GM21786 (cell line): ENCODE results near the gene ZFHX3.

Experiments
- ATAC-seq: cut with Tn5 transposase; IDR thresholded peaks from one replicate; pipeline ENCODE4 v1.9.1; 2021; ENCODE audit not compliant: unreplicated experiment

The ZFHX3 gene

GRCh38 chr16:72983241-72983640 is 64.7 kb downstream of the ZFHX3 start:
- no peak for ATAC-seq

DNA sequence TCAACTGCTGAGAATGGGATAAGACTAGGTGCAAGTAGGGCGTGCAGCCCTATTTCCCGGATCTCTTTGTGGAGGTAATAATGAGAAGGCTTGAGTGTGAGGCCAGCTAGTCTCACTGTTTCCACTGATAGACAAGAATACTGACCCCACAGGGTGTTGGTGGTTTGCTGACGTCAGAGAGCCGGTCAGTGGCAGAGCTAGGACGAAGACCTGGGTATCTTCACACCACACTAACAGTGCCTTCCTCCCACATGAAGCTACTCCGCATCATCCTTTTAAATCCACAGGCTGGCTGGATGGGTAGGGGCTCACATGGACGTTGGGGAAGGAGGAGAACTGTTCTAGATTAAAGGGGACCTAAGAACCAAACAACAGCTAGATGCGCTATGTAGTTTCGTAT is 68.0 kb downstream of the ZFHX3 start:
- no peak for ATAC-seq

GRCh38 chr16:72978212-72978611 is 69.7 kb downstream of the ZFHX3 start:
- ATAC-seq = no peak

- ATAC-seq = no peak
Observed at GRCh38 chr16:72977127-72977526, 70.8 kb downstream of the ZFHX3 start.

- no peak for ATAC-seq
Observed at GRCh38 chr16:72976438-72977064, 71.4 kb downstream of the ZFHX3 start.

- ATAC-seq = no peak
Observed at GRCh38 chr16:72975809-72976437, 72.0 kb downstream of the ZFHX3 start.

- ATAC-seq = no peak
Observed at GRCh38 chr16:72974142-72974769, 73.7 kb downstream of the ZFHX3 start.

GRCh38 chr16:72972878-72973571 is 74.9 kb downstream of the ZFHX3 start:
- ATAC-seq = no peak

- no peak for ATAC-seq
Observed at GRCh38 chr16:72971370-72971769, 76.6 kb downstream of the ZFHX3 start.

GRCh38 chr16:72970656-72971055 is 77.3 kb downstream of the ZFHX3 start:
- no peak for ATAC-seq

- no peak for ATAC-seq
Observed at GRCh38 chr16:72969812-72970211, 78.1 kb downstream of the ZFHX3 start.

GRCh38 chr16:72969146-72969545 is 78.8 kb downstream of the ZFHX3 start:
- no peak for ATAC-seq

DNA sequence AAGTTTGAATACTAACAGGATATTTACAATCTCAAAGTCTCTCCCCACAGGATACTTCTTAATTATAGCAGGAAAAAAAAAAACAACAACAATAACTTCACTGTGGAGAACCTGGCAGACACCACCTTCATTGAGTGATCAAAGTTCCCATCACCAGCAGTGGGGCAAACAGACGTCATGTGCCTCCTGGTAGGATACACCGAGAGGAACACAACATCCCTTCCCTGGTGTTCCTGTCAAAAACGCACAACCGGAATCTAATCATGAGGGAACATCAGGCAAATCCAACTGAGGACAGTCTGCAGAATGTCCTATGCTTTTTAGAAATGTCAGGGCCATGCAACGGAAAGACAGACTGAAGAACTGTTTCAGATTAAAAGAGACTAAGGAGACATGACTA is 80.0 kb downstream of the ZFHX3 start:
- no peak for ATAC-seq

- ATAC-seq = no peak
Observed at GRCh38 chr16:72963533-72964315, 84.2 kb downstream of the ZFHX3 start.

GRCh38 chr16:72962347-72962746 is 85.6 kb downstream of the ZFHX3 start:
- ATAC-seq = no peak

DNA sequence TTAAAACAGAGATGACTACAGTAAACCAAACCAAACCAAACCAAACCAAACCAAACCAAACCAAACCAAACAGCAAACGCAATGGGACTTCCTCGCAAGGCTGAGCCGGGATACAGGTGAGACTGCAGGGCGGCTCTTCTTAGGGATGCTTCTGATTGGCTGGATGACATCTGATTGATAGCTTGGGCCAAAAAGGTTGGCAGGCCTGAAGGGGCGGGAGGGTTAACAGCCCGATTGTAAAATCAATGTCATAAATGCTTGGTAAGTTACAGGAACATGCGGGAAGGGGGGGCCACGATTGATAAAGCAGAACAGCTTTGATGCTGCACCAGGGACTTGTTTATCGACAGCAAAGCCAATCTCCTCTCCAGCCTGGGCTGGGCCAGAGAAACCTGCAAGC is 86.1 kb downstream of the ZFHX3 start:
- ATAC-seq = no peak

- ATAC-seq = no peak
Observed at GRCh38 chr16:72961115-72961832, 86.7 kb downstream of the ZFHX3 start.

DNA sequence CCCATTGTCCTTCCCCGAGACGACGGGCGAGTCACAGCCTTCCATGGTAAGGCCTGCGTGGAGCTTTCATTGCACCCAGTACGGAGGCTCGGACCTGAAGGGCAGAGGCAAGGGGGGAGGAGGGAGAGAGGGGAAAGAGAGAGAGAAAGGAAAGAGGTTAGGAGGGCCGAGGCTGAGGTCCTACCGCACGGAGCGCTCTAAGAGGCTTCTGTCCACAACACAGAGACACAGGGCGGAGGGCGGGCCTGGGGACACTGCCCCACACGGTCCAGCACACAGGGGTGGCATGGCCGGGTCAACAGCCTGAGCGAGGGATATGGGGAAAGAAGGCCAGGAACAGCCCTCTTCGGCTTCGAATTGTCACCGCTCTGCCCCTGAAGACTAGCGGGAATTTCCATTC is 87.8 kb downstream of the ZFHX3 start:
- no peak for ATAC-seq

GRCh38 chr16:72959301-72959996 is 88.5 kb downstream of the ZFHX3 start:
- no peak for ATAC-seq

GRCh38 chr16:72958522-72959076 is 89.3 kb downstream of the ZFHX3 start:
- ATAC-seq = no peak
